CD4-positive, alpha-beta T cell treated with Interleukin-15 for 4 hours (primary cell): ENCODE measurements around the gene CDKN1C.
"Not testable (repeated sequence)": the region's sequence is repeated elsewhere in the genome, so short reads cannot be mapped to it uniquely, and the experiment has no call there.

Experiments used
- DNase-seq: peaks from one replicate; pipeline ENCODE4 v3.0.0-alpha.2; 2020; ENCODE audit warnings: low spot score

The CDKN1C gene

GRCh38 chr11:2909133-2909902 is 23.7 kb upstream of the CDKN1C start:
- no peak for DNase-seq

- DNase-seq: no peak
Observed at GRCh38 chr11:2908130-2908529, 22.6 kb upstream of the CDKN1C start.

- not testable (repeated sequence) for DNase-seq
Observed at GRCh38 chr11:2905299-2905698, 19.7 kb upstream of the CDKN1C start.

- no peak for DNase-seq
Observed at GRCh38 chr11:2904153-2905052, 18.8 kb upstream of the CDKN1C start.

GRCh38 chr11:2903672-2904011 is 18.1 kb upstream of the CDKN1C start:
- no peak for DNase-seq

- no peak for DNase-seq
Observed at GRCh38 chr11:2902784-2903671, 17.5 kb upstream of the CDKN1C start.

- peak; percentile 92 for DNase-seq
Observed at GRCh38 chr11:2901854-2902783, 16.5 kb upstream of the CDKN1C start.

GRCh38 chr11:2901196-2901796 is 15.7 kb upstream of the CDKN1C start:
- DNase-seq: no peak

GRCh38 chr11:2899080-2899783 is 13.7 kb upstream of the CDKN1C start:
- DNase-seq: no peak

GRCh38 chr11:2898366-2899079 is 12.9 kb upstream of the CDKN1C start:
- peak; percentile 69 for DNase-seq

GRCh38 chr11:2897048-2897447 is 11.5 kb upstream of the CDKN1C start:
- DNase-seq: no peak

GRCh38 chr11:2896047-2896446 is 10.5 kb upstream of the CDKN1C start:
- no peak for DNase-seq

GRCh38 chr11:2893935-2894334 is 8.4 kb upstream of the CDKN1C start:
- DNase-seq: no peak

- peak; percentile 42 for DNase-seq
Observed at GRCh38 chr11:2892967-2893528, 7.5 kb upstream of the CDKN1C start.

- peak; percentile 49 for DNase-seq
Observed at GRCh38 chr11:2892215-2892966, 6.8 kb upstream of the CDKN1C start.

- DNase-seq: no peak
Observed at GRCh38 chr11:2891326-2892214, 6.0 kb upstream of the CDKN1C start.
